DMS79 treated with DMSO at 0.1 percent for 48 hours (cell line): ENCODE measurements around the gene SPOCK1.
"Not testable (repeated sequence)": the region's sequence is repeated elsewhere in the genome, so short reads cannot be mapped to it uniquely, and the experiment has no call there.

Experiments used
- DNase-seq: peaks from one replicate; lab custom pipeline; 2025; lab: John Stamatoyannopoulos, UW

The SPOCK1 gene

GRCh38 chr5:137019229-137019628, 479.9 kb downstream of the SPOCK1 start:
- no peak for DNase-seq

- DNase-seq, result no peak
Measured at GRCh38 chr5:137016783-137017324, 482.3 kb downstream of the SPOCK1 start.

- no peak for DNase-seq
Measured at GRCh38 chr5:137015540-137016116, 483.5 kb downstream of the SPOCK1 start.

- DNase-seq, result no peak
Measured at GRCh38 chr5:137014731-137015130, 484.4 kb downstream of the SPOCK1 start.

GRCh38 chr5:137010226-137010625, 488.9 kb downstream of the SPOCK1 start:
- DNase-seq, result no peak

- DNase-seq, result no peak
Measured at GRCh38 chr5:137004279-137004678, 494.8 kb downstream of the SPOCK1 start.

- DNase-seq, result no peak
Measured at GRCh38 chr5:137001026-137001569, 498.0 kb downstream of the SPOCK1 start.

GRCh38 chr5:136999787-137000186, 499.3 kb downstream of the SPOCK1 start:
- no peak for DNase-seq

GRCh38 chr5:136998854-136999357, 500.2 kb downstream of the SPOCK1 start:
- no peak for DNase-seq

- DNase-seq, result no peak
Measured at GRCh38 chr5:136994154-136994553, 505.0 kb downstream of the SPOCK1 start.

- DNase-seq, result no peak
Measured at GRCh38 chr5:136992796-136993489, 506.2 kb downstream of the SPOCK1 start.

- DNase-seq, result no peak
Measured at GRCh38 chr5:136985785-136986475, 513.2 kb downstream of the SPOCK1 start.

GRCh38 chr5:136984772-136985446, 514.2 kb downstream of the SPOCK1 start:
- DNase-seq, result no peak

- no peak for DNase-seq
Measured at GRCh38 chr5:136981936-136982335, 517.2 kb downstream of the SPOCK1 start.

- DNase-seq, result no peak
Measured at GRCh38 chr5:136979131-136979530, 520.0 kb downstream of the SPOCK1 start.

- no peak for DNase-seq
Measured at GRCh38 chr5:136963504-136963903, 535.6 kb downstream of the SPOCK1 start.

GRCh38 chr5:136957428-136957827, 541.7 kb downstream of the SPOCK1 start:
- no peak for DNase-seq

GRCh38 chr5:136954142-136954541, 545.0 kb downstream of the SPOCK1 start:
- DNase-seq, result not testable (repeated sequence)

GRCh38 chr5:136953346-136954069, 545.6 kb downstream of the SPOCK1 start:
- DNase-seq, result not testable (repeated sequence)

- no peak for DNase-seq
Measured at GRCh38 chr5:136927571-136927970, 571.6 kb downstream of the SPOCK1 start.

- DNase-seq, result no peak
Measured at GRCh38 chr5:136926073-136926472, 573.1 kb downstream of the SPOCK1 start.
